Astrocyte of the spinal cord (primary cell): ENCODE data around the gene CASQ2.

Source experiments
- DNase-seq: peaks from one replicate; pipeline ENCODE4 v3.0.0; 2011; ENCODE audit warnings: low read depth, low spot score
- H3K4me3 ChIP-seq: 2 replicates; pipeline ENCODE4 v1.5.1; 2011; ENCODE audit warnings: low read depth, mild to moderate bottlenecking, low read length, moderate library complexity
- in situ Hi-C: cut with HindIII; loops from 2 replicates; pipeline ENCODE4 v1.10.0; 2017; ENCODE audit warnings: low sequenced_read_pairs
- TF ChIP-seq, protein P1 (sequence below): IDR thresholded peaks from 2 replicates; pipeline ENCODE4 v1.5.1; 2012; ENCODE audit warnings: low read depth, mild to moderate bottlenecking, low read length, inconsistent platforms

The CASQ2 gene

DNA sequence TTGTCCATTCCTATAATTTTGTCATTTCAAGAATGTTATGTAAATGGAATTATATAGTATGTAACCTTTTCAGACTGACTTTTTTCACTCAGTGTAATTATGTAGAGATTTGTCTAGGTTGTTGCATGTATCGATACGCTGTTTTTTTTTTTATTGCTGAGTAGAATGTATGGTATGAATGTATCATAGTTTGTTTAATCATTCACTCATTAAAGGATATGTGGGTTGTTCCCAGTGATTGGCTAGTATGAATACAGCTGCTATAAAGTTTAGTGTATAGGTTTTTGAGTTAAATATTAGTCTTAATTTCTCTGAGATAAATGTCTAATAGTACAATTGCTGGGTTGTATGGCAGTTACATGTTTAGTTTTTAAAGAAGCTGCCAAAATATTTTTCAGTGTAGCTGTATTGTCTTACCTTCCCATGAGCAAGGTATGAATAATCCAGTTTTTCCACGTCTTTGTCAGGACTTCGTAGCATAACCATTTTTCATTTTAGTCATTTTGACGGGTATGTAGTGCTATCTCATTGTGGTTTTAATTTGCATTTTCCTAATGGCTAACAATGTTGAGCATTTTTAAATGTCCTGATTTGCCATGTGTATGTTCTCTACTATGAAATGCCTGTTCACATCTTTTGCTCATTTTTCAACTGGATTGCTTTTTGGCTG lies 22.4 kb downstream of the CASQ2 start:
- TF ChIP-seq, protein P1, sequence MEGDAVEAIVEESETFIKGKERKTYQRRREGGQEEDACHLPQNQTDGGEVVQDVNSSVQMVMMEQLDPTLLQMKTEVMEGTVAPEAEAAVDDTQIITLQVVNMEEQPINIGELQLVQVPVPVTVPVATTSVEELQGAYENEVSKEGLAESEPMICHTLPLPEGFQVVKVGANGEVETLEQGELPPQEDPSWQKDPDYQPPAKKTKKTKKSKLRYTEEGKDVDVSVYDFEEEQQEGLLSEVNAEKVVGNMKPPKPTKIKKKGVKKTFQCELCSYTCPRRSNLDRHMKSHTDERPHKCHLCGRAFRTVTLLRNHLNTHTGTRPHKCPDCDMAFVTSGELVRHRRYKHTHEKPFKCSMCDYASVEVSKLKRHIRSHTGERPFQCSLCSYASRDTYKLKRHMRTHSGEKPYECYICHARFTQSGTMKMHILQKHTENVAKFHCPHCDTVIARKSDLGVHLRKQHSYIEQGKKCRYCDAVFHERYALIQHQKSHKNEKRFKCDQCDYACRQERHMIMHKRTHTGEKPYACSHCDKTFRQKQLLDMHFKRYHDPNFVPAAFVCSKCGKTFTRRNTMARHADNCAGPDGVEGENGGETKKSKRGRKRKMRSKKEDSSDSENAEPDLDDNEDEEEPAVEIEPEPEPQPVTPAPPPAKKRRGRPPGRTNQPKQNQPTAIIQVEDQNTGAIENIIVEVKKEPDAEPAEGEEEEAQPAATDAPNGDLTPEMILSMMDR: no peak
- DNase-seq: no peak
- no peak overlapping the region for H3K4me3 ChIP-seq
- in situ Hi-C loops: no loop called here

DNA sequence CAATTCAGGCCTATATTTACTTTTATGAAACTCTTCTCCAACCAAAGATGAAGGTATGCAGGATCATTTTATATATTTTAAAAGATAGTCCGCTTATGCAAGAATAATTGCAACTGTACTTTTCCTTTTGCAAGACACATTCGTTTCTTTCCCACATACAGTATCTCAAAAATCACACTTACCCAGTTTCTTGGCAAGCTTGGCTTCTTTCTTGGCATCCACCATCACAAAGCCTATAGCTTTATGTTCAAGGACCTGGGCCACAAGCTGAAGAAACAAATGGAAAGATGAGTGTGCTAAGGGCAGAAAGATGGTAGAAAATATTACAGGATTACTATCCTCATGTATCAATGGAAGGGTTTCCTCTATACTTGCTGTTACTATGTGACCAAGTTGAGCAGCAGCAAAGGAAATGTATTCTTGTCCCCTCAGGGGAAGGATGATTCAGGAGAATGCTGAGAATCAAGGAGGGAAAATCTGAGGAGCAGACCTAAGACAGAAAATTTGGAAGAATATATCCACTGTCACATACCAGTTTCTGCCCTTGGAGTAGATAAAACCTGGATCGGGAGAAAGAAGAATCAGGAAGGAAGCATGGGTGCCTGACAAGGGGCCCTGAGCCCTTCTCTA lies 23.8 kb downstream of the CASQ2 start:
- DNase-seq: no peak
- TF ChIP-seq, protein P1: no peak
- H3K4me3 ChIP-seq: no peak overlapping the region
- in situ Hi-C loops: no loop called here

DNA sequence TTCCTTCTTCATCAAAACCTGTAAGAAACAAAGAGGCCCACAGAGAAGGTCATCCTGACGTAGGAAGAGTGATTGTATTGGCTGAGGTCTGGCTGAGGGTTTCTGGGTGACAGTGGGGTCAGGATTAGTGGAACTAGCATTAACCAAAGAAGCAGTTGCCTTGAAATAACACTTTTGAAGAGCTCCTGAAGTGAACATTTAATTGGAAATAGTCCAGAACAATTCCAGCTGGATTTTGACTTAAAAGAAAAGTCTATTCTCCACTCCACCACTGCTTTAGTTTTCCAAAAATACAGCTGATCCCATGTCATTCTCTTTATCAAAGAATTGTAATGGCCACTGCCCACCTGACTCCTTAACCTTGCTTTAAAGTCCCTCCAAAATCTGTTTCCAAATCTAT lies 27.7 kb downstream of the CASQ2 start:
- H3K4me3 ChIP-seq: no peak overlapping the region
- in situ Hi-C loops: no loop called here
- TF ChIP-seq, protein P1: no peak
- DNase-seq: no peak

DNA sequence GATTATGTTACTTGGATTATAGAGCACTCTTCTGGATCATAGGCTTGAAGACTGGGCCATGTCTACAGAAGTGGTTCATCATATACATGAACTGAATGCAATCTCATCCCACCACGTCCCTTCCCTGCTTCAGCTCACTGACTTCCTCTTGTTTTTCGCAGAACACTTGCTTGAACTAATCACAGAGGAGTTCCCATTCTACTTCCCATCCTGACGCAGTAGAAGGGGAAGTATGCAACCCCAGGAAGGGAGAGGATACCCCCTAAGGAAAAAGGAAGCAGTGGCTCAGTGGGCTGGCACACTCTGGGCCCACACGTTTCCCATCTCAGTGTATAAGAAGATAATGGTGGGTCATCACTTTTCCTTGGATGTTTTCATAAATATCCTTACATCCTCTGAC lies 36.2 kb downstream of the CASQ2 start:
- TF ChIP-seq, protein P1: no peak
- DNase-seq: no peak
- in situ Hi-C loops: no loop called here
- H3K4me3 ChIP-seq: no peak overlapping the region

DNA sequence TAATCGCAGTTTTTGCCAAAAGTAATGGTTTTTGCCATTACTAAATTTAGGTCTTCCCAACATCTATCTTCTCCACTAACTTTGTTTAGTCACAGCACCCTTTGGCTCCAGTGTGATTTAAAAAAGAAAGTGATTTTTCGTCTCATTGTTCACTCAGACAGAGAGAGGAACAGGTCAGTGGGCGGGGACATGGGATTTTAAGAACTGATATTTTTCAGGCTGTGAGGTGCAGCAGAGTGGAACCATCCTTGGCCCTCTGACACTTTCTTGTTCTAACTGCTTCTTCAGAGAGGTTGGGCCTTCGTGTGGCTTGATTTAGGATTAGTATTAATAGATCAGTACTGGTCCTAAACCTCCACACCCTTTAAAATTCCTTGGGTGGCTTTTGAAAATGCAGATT lies 38.8 kb downstream of the CASQ2 start:
- DNase-seq: no peak
- no peak overlapping the region for H3K4me3 ChIP-seq
- TF ChIP-seq, protein P1: no peak
- in situ Hi-C loops: no loop called here

DNA sequence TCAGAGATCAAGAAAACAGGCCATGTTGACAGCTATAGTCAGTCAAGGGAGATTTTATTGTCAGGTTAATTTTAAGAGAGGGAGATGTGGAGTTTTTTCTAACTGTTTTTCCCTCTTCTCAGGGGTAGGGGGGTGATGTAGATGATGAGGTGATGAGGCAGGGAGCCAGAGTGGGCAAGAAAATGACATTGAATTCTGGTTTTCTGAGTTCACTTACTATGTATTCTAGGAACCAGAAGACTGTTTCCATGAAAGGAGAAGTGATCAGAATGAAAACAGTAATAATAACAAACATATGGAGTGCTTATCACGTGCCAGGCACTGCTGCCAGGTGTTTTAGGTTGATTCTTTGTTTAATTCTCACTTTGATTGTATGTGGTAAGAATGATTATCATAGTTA lies 40.2 kb downstream of the CASQ2 start:
- TF ChIP-seq, protein P1: no peak
- DNase-seq: no peak
- in situ Hi-C loops: no loop called here
- H3K4me3 ChIP-seq: no peak overlapping the region
